CD4-positive, alpha-beta T cell treated with Interleukin-15 for 1 hour (primary cell): ENCODE measurements around the gene CCL17.
A peak's percentile ranks its signal among the peaks of the same experiment; 100 is the strongest.
"Not testable (repeated sequence)": the region's sequence is repeated elsewhere in the genome, so short reads cannot be mapped to it uniquely, and the experiment has no call there.

Source experiments
- DNase-seq: peaks from one replicate; pipeline ENCODE4 v3.0.0-alpha.2; 2020

The CCL17 gene

DNA sequence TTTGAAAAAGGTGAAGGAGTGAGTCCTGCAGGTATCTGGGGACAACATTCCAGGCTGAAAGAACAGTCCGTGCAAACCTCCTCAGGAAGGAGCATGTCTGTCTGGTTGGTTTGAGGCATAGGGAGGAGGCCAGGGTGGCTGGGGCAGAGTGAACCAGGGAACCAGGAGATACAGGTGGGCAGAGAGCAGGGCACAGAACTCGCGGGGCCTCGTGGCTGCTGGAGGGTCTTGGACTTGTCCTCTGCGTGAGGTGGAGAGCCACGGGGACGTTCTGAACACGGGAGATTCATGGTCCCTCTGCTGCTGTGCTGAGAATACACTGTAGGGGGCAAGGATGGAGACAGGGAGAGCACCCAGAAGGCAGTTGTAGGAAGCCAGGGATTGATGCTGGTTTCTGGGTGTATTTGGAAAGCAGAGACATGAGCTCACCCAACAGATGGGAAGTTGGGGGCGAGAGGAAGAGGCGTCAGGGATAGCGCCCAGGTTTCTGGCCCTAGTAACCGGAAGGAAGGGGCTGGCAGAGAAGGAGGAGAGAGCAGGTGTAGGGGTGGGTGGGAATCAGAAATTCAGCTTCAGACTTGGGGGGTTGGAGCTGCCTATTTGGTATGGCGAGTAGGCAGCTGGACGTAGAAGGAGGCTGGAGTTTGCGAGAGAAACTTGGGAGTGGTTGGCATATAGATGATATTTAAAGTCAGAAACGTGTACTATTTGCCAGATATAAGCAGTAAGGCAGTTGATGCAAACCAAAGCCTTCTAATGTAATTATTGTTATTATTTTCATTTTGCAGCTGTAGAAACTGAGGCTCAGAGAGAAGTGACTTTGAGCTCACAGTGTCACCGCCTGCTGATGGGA is at the start of gene CCL17:
Gene CCL17 (plus strand): TSS at position 803 of the 853 bp plus-strand sequence. CDS start 9,166 bp downstream, outside the sequence.
- DNase-seq: no peak

- no peak for DNase-seq
Observed at GRCh38 chr16:57355898-57356414, 48.6 kb upstream of the CCL17 start.

GRCh38 chr16:57356547-57356946 is 48.0 kb upstream of the CCL17 start:
- no peak for DNase-seq

- DNase-seq: peak; percentile 31
Observed at GRCh38 chr16:57357330-57358085, 47.1 kb upstream of the CCL17 start.

- DNase-seq: no peak
Observed at GRCh38 chr16:57358086-57358420, 46.5 kb upstream of the CCL17 start.

- DNase-seq: peak; percentile 43
Observed at GRCh38 chr16:57358527-57359095, 46.0 kb upstream of the CCL17 start, which contains the start of gene CCL22. Gene CCL22 (plus strand): TSS chr16:57358783. CDS start chr16:57358817, 34 bp downstream.

GRCh38 chr16:57360321-57360935 is 44.1 kb upstream of the CCL17 start:
- DNase-seq: no peak

GRCh38 chr16:57361404-57361803 is 43.2 kb upstream of the CCL17 start:
- DNase-seq: no peak

- no peak for DNase-seq
Observed at GRCh38 chr16:57364143-57364542, 40.4 kb upstream of the CCL17 start.

GRCh38 chr16:57366544-57367040 is 38.0 kb upstream of the CCL17 start:
- no peak for DNase-seq

GRCh38 chr16:57367116-57367752 is 37.3 kb upstream of the CCL17 start:
- no peak for DNase-seq

- DNase-seq: no peak
Observed at GRCh38 chr16:57371494-57372371, 32.8 kb upstream of the CCL17 start.

DNA sequence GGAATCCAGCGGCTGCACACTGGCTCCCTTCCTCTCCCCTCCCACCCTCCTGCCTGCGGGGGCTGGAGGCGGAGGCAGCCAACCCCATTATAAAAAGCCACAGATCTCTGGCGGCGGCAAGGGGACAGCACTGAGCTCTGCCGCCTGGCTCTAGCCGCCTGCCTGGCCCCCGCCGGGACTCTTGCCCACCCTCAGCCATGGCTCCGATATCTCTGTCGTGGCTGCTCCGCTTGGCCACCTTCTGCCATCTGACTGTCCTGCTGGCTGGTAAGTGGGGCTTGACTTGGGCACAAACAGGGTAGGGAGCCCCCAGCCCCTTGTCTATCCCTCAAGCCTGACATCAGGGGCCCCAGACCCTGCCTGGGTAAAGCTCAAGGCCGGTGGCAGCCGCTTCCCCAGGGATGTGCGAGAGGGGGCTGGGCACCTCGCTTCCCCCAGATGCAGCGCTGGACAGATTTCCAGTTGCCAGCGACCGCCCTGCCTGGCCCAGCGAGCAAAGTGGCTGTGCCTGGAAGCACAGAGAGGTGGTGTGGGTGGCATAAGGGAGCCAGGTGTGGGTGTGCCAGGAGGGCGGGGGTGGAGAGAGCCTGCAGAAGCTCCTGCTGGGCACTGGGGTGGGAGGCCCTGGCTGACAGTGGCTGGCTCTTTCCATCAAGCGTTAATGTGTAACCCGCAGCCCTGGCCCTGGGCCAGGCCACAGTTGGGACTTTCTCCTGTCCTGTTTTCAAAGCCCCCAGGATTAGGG is 32.0 kb upstream of the CCL17 start, which contains the start of gene CX3CL1:
Gene CX3CL1 (plus strand): TSS at position 119 of the 745 bp plus-strand sequence. CDS start 79 bp downstream, at position 198.
- DNase-seq: no peak

- no peak for DNase-seq
Observed at GRCh38 chr16:57373117-57373947, 31.2 kb upstream of the CCL17 start.

DNA sequence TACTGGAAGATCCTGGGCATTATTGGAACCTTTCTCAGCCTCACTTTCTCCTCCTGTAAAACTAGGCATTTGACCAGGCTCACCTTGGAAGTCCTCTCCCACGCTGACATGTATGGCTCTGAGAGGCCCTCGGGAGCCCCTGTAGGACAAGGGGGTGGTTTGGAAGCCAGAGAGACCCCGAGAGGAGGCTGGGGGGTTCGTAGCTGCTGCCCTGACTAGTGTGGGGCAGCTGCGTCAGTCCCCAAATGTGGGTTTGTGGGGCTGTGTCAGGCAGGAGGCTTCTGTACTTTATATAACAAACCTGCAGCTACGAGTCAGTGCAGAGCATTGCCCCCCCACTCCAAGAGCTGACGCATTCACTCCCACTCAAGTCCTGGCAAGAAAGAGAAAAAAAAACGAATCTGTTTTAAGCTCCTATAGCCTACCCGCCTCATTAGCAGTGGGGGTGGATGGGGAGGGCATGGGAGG is 30.5 kb upstream of the CCL17 start:
- no peak for DNase-seq

DNA sequence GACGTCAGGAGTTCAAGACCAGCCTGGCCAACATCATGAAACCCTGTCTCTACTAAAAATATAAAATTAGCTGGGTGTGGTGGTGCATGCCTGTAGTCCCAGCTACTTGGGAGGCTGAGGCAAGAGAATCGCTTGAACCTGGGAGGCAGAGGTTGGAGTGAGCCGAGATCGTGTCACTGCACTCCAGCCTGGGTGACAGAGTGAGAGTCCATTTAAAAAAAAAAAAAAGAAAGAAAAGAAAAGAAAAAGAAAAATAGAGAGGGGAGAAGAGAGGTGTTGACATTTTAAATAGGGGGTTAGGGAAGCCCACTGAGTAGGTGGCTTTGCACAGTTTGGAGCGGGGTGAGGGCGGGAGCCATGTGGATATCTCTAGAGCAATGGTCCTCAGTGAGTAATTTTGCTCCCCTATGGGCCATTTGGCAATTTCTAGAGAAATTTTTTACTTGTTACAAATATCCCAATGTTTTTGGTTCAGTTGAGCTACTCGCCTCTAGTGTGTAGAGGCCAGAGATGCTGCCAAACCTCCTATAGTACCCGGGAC is 29.6 kb upstream of the CCL17 start:
- not testable (repeated sequence) for DNase-seq

GRCh38 chr16:57376313-57376818 is 28.2 kb upstream of the CCL17 start:
- no peak for DNase-seq

- no peak for DNase-seq
Observed at GRCh38 chr16:57377080-57377841, 27.3 kb upstream of the CCL17 start.
